Colonic mucosa (tissue), 4 donors: Measurements from ENCODE around the gene LMOD1. TPM values are rescaled to one million over a fixed set of nuclear protein-coding genes. Genes with fewer than 3 reads are reported as not detected.

ENCODE experiments used
- DNase-seq: peaks from one replicate; pipeline ENCODE4 v3.0.0-alpha.2; 2020
- H3K27ac ChIP-seq: fragments of 200-600 bp; one replicate; pipeline ENCODE4 v1.8.0; 2021
- H3K27me3 ChIP-seq: fragments of 200-600 bp; one replicate; pipeline ENCODE4 v1.8.0; 2021
- H3K36me3 ChIP-seq: fragments of 200-600 bp; one replicate; pipeline ENCODE4 v1.8.0; 2021
- H3K4me1 ChIP-seq: fragments of 200-600 bp; one replicate; pipeline ENCODE4 v1.8.0; 2021; ENCODE audit warnings: mild to moderate bottlenecking
- H3K4me3 ChIP-seq: fragments of 200-600 bp; one replicate; pipeline ENCODE4 v1.8.0; 2021
- H3K9ac ChIP-seq, 2 donors: one replicate each; pipeline ENCODE4 v1.7.0; 2013; ENCODE audit warnings: control low read depth in 2 of 2, low read depth in 2 of 2, low read length in 2 of 2
- H3K9me3 ChIP-seq: fragments of 200-600 bp; one replicate; pipeline ENCODE4 v1.8.0; 2021
- CTCF ChIP-seq: fragments of 200-600 bp; IDR thresholded peaks from one replicate; pipeline ENCODE4 v1.8.0; 2022; ENCODE audit warnings: antibody characterized with exemption, mild to moderate bottlenecking
- intact Hi-C: fragments of 100-400 bp; cut with DNase I; formaldehyde crosslinking; loops from one replicate; pipeline ENCODE4 v1.14.1; 2022
- total RNA-seq, 2 donors: library from RNA; stranded (reverse); fragmentation: NEBNext Ultra II Directional in 1 of 2; extraction: Animal tissue kit (Norgen Biotek cat#: 25700) in 1 of 2; gene quantifications; one replicate each; pipeline ENCODE4 v1.2.1, GENCODE V29; 2021
- donor health status: healthy.
- donor health status: DM: no; HTN: no; CAD: no.
- donor health status: DM: no; HTN: no; CAD: no.

The LMOD1 gene
- total RNA-seq, 2 donors from 2014 or later = 7.6 to 64.5 TPM

- H3K4me1 ChIP-seq = no peaks in the 10 kb centered on the region
- H3K27ac ChIP-seq = no peak overlapping the region
Measured at GRCh38 chr1:201921952-201922558, 24.3 kb downstream of the LMOD1 start.

GRCh38 chr1:201918343-201918742, 28.0 kb downstream of the LMOD1 start:
- no peaks in the 10 kb centered on the region for H3K9me3 ChIP-seq
- no peak for TF ChIP-seq CTCF
- DNase-seq = no peak
- no peaks in the 10 kb centered on the region for H3K4me1 ChIP-seq
- peak overlapping the region in 1 of 2 donors; percentile 38 for H3K9ac ChIP-seq
- H3K27ac ChIP-seq = peak overlapping the region; percentile 71
- H3K27me3 ChIP-seq = no peaks in the 10 kb centered on the region
- no peaks in the 10 kb centered on the region for H3K36me3 ChIP-seq
- H3K4me3 ChIP-seq = no peak overlapping the region
- intact Hi-C loops = no loop called here

More at GRCh38 chr1:201921952-201922558, 24.3 kb downstream of the LMOD1 start:
- H3K4me3 ChIP-seq = no peak overlapping the region
- no peak for TF ChIP-seq CTCF
- DNase-seq = no peak
- no peaks in the 10 kb centered on the region for H3K9me3 ChIP-seq
- no peaks in the 10 kb centered on the region for H3K36me3 ChIP-seq
- H3K9ac ChIP-seq = no peak overlapping the region
- no peaks in the 10 kb centered on the region for H3K27me3 ChIP-seq
- intact Hi-C loops = no loop called here

GRCh38 chr1:201917362-201918033, 28.9 kb downstream of the LMOD1 start:
- H3K4me3 ChIP-seq = no peak overlapping the region

GRCh38 chr1:201916649-201917249, 29.6 kb downstream of the LMOD1 start:
- H3K27ac ChIP-seq = peak overlapping the region; percentile 71
- no peak for TF ChIP-seq CTCF
- H3K4me3 ChIP-seq = no peak overlapping the region
- peak; percentile 71 for DNase-seq
- H3K9me3 ChIP-seq = no peaks in the 10 kb centered on the region
- intact Hi-C loops = no loop called here
- H3K9ac ChIP-seq = peak overlapping the region; percentile 3 to 38
- no peaks in the 10 kb centered on the region for H3K4me1 ChIP-seq
- H3K27me3 ChIP-seq = no peaks in the 10 kb centered on the region
- H3K36me3 ChIP-seq = no peaks in the 10 kb centered on the region

More at GRCh38 chr1:201917362-201918033, 28.9 kb downstream of the LMOD1 start:
- intact Hi-C loops = no loop called here
- Histone ChIP-seq H3K4me1 (no peaks in the 10 kb centered on the region), H3K27me3 (no peaks in the 10 kb centered on the region), H3K9ac (peak overlapping the region in 1 of 2 donors; percentile 38), H3K27ac (peak overlapping the region; percentile 71), H3K9me3 (no peaks in the 10 kb centered on the region), H3K36me3 (no peaks in the 10 kb centered on the region)
- no peak for DNase-seq
- no peak for TF ChIP-seq CTCF

- H3K27ac ChIP-seq = no peak overlapping the region
- H3K4me1 ChIP-seq = no peaks in the 10 kb centered on the region
- H3K36me3 ChIP-seq = no peaks in the 10 kb centered on the region
- intact Hi-C loops = no loop called here
- no peaks in the 10 kb centered on the region for H3K9me3 ChIP-seq
- TF ChIP-seq CTCF = no peak
- no peaks in the 10 kb centered on the region for H3K27me3 ChIP-seq
- DNase-seq = no peak
- no peak overlapping the region for H3K4me3 ChIP-seq
- H3K9ac ChIP-seq = no peak overlapping the region
Measured at GRCh38 chr1:201914456-201915235, 31.7 kb downstream of the LMOD1 start.
